ENCODE measurements around the gene ZNF470.
A peak's percentile ranks its signal among the peaks of the same experiment; 100 is the strongest.

Gene ZNF470

DNA sequence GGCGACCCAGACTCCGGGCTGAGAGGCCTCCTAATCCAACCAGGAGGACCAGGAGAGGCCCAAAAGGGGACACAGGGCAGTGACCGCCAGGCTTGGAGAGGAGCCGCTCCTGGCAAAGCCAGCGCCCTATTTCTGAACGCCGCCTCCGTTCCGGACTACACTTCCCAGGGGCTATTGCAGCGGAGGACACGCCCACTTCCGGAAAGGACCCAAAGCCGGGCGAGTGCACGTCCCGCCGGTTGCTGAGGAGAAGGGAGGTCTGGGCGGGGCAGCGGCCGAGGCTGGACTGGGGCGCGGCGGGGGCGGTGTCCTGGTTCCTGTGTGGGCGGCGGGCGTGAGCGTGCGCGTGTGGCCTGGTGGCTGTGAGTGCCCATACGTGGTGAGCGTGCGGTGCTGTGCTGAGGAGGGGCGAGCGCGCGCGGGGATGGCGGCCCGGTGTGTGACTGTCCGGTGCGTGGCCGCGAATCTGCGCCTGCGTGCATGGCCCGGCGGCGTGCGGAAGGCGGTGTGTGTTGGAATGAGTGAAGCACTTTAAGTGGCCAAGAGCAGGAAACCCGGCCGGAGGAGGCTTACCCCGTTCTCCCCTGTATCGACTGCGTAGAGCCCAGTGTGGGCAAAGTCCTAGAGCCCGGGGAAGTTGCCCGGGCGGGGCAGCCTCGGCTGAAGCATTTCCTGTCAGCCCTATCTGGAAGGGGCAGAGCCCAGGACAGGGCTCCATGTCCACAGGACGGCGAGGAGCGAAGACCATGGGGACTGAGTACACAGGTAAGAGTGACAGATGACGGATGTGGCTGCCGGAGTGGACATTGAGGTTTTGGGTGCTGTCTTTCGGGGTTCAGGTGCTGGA is at the start of gene ZNF470:
TSS of gene ZNF470 (plus strand) at position 195 of the 847 bp plus-strand sequence. CDS start 2,844 bp downstream, outside the sequence.
- DNase-seq (ENCODE audit: low spot score) = peak; percentile 90

DNA sequence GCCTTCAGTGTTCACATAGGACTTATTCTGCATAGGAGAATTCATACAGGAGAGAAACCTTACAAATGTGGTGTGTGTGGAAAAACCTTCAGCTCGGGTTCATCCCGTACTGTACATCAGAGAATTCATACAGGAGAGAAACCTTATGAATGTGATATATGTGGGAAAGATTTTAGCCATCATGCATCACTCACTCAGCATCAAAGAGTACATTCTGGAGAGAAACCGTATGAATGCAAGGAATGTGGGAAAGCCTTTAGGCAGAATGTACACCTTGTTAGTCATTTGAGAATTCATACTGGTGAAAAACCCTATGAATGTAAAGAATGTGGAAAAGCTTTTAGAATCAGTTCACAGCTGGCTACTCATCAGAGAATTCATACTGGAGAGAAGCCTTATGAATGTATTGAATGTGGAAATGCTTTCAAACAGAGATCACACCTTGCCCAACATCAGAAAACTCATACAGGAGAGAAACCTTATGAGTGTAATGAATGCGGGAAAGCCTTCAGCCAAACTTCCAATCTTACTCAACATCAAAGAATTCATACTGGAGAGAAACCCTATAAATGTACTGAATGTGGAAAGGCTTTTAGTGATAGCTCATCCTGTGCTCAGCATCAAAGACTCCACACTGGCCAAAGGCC is 41.9 kb upstream of the ZNF470 start:
- no peak for DNase-seq (ENCODE audit: low spot score)

- no peak for DNase-seq (ENCODE audit: low spot score)
Measured at GRCh38 chr19:56537442-56537841, 29.8 kb upstream of the ZNF470 start.

GRCh38 chr19:56538254-56538760 is 29.0 kb upstream of the ZNF470 start:
- DNase-seq (ENCODE audit: low spot score) = peak; percentile 97

GRCh38 chr19:56538761-56539263 is 28.5 kb upstream of the ZNF470 start, which contains the start of gene ZFP28:
TSS of gene ZFP28 (plus strand) at chr19:56538948. CDS start at chr19:56539019, 71 bp downstream.
- no peak for DNase-seq (ENCODE audit: low spot score)

DNA sequence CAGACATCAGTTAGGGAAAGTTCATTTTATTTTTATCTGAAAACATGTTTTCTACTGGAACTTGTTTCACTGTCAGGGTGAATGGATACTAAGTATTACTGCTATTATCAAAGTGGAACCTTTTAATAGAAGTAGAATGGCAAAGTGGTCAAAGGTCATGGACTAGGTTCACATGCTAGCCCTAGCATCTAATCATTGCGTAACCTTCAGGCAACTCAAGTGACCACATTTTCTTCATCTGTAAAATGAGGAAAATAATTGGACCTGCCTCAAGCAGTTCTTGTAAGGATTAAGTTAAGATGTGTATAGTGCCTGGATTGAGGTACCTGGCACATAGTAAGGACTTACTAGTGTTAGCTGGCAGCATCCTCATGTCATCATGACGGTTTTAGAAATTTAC is 23.5 kb upstream of the ZNF470 start:
- DNase-seq (ENCODE audit: low spot score) = no peak

DNA sequence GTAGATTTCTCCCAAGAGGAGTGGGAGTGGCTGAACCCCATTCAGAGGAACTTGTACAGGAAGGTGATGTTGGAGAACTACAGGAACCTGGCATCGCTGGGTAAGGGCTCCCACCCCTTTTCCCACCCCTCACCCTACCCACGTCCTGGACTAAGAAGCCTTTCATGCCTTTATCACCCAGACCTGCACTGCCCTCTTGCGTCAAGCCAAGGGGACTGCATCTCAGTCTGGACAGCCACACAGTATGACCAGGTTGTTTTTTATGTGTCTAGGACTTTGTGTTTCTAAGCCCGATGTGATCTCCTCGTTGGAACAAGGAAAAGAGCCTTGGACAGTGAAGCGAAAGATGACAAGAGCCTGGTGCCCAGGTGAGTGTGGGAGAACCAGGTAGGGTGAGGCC is 19.7 kb upstream of the ZNF470 start:
- DNase-seq (ENCODE audit: low spot score) = no peak

DNA sequence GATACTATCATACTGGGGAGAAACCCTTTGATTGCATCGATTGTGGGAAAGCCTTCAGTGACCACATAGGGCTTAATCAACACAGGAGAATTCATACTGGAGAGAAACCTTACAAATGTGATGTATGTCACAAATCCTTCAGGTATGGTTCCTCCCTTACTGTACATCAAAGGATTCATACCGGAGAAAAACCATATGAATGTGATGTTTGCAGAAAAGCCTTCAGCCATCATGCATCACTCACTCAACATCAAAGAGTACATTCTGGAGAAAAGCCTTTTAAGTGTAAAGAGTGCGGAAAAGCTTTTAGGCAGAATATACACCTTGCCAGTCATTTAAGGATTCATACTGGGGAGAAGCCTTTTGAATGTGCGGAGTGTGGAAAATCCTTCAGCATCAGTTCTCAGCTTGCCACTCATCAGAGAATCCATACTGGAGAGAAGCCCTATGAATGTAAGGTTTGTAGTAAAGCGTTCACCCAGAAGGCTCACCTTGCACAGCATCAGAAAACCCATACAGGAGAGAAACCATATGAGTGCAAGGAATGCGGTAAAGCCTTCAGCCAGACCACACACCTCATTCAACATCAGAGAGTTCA is 12.9 kb upstream of the ZNF470 start:
- DNase-seq (ENCODE audit: low spot score) = no peak

DNA sequence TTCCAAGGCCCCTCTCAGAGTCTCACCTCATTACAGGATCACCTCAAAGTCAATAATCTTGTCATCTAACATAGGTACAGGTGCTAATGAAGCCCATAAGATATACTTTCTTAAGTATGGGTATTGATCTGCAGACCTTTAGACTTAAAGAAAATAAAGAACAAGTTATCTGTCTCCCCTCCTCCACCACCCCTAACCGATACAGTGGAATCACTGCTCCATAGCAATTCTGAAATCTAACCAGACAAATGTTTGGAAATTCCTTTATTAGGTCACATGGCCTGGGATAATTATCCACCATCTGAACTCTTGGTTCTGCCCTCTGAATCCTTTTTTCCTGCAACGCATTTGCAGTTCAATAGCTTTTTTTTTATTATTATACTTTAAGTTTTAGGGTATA is 4.5 kb upstream of the ZNF470 start:
- DNase-seq (ENCODE audit: low spot score) = no peak

- peak; percentile 36 for DNase-seq (ENCODE audit: low spot score)
Measured at GRCh38 chr19:56566904-56567273, 379 bp upstream of the ZNF470 start.

DNA sequence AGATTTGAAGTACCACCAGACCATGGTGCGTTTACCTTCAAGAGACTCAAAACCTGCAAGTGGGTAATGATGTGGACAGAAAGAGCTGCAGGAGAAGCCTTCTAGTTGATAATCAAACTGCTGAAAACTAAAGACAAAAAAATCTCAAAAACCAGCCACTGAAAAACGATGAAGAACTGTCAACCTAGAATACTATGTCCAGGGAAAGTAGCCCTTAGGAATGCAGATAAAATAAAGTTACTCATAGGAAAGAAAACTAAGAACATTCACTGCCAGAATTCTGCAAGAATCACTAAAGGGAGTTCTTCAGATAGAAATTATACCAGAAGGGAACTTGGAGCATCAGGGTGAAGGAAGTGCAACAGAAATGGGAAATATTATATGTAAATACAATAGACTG is 5.3 kb downstream of the ZNF470 start:
- no peak for DNase-seq (ENCODE audit: low spot score)

- DNase-seq (ENCODE audit: low spot score) = no peak
Measured at GRCh38 chr19:56573914-56574313, 6.6 kb downstream of the ZNF470 start.

- no peak for DNase-seq (ENCODE audit: low spot score)
Measured at GRCh38 chr19:56577719-56578602, 10.7 kb downstream of the ZNF470 start.

DNA sequence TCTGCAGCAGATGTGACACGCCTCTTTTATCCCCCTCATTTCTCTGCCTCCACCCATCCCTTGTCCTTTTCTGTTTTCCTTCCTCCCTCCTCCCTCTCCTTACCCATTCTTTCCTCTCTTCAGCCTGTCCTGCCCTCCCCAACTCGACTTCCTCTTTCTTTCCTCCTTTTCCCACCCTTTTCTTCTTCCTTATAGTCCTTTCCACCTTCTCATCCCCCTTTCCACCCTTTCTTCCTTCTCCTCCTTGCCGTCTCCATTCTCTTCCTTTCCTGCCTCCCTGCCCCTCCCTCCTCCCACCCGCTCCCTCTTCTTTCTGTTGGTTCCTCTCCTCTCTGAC is 27.1 kb downstream of the ZNF470 start:
- DNase-seq (ENCODE audit: low spot score) = no peak

DNA sequence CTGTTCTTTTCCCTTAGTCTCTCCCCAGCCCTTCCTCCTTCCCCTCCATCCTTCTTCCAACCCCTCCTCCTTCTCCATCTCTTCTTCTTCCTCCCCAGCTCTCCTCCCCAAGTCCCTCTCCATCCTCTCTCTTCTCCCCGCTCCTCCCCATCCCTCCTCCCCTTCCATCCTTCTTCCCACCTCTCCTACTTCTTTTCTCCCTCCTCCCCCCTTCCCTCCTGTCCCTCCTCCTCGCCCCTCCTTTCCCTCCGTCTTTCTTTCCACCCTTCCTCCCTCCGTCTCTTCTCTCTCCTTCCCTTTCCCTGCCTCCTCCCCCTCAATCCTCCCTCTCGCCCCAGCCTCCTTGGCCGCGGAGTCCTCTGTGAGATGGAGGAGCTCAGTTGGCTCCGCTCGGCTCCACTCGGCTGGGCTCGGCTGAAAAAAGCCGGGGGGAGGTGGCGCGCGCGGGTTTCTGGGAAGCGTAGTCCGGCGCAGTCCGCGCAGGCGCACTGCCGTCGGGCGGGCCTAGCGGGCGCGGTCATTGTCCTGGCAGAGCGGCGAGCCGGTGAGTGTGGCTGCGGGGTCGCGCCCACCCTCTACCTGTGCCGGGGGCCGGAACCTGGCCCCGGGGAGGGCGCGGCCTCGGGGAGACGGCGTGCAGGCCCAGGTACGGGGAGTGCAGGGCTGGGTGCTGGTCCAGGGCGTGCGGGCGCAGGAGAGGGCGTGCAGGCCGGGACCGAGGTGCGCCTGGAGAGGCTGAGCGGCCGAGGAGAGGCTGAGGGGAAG is 27.7 kb downstream of the ZNF470 start, which contains the start of gene ZNF71:
TSS of gene ZNF71 (plus strand) at position 520 of the 765 bp plus-strand sequence. CDS start 6,257 bp downstream, outside the sequence.
- DNase-seq (ENCODE audit: low spot score) = peak; percentile 97

GRCh38 chr19:56595548-56595899 is 28.3 kb downstream of the ZNF470 start:
- DNase-seq (ENCODE audit: low spot score) = no peak

GRCh38 chr19:56596676-56597075 is 29.4 kb downstream of the ZNF470 start:
- DNase-seq (ENCODE audit: low spot score) = no peak

- DNase-seq (ENCODE audit: low spot score) = no peak
Measured at GRCh38 chr19:56597696-56598095, 30.4 kb downstream of the ZNF470 start.

GRCh38 chr19:56601375-56601774 is 34.1 kb downstream of the ZNF470 start:
- no peak for DNase-seq (ENCODE audit: low spot score)

- no peak for DNase-seq (ENCODE audit: low spot score)
Measured at GRCh38 chr19:56603829-56604228, 36.6 kb downstream of the ZNF470 start.

Measured in hepatic stellate cell (primary cell).